H54 (cell line): ENCODE measurements around the gene RPP40.

Source experiments
- DNase-seq: peaks from one replicate; pipeline ENCODE4 v3.0.0; 2011; ENCODE audit warnings: low spot score, mixed read lengths; ENCODE audit not compliant: insufficient read length
- FAIRE-seq: peaks from 3 replicates; lab custom pipeline; 2011; peaks lifted over from hg19 to GRCh38; lab: Jason Lieb, UNC
- POLR2A ChIP-seq: IDR thresholded peaks from 2 replicates; pipeline ENCODE4 v1.6.1; 2011; ENCODE audit warnings: low read depth, mild to moderate bottlenecking, low read length

RPP40 gene

GRCh38 chr6:4970739-4971395, 33.0 kb downstream of the RPP40 start:
- DNase-seq, result no peak
- TF ChIP-seq POLR2A, result no peak
- no peak for FAIRE-seq

DNA sequence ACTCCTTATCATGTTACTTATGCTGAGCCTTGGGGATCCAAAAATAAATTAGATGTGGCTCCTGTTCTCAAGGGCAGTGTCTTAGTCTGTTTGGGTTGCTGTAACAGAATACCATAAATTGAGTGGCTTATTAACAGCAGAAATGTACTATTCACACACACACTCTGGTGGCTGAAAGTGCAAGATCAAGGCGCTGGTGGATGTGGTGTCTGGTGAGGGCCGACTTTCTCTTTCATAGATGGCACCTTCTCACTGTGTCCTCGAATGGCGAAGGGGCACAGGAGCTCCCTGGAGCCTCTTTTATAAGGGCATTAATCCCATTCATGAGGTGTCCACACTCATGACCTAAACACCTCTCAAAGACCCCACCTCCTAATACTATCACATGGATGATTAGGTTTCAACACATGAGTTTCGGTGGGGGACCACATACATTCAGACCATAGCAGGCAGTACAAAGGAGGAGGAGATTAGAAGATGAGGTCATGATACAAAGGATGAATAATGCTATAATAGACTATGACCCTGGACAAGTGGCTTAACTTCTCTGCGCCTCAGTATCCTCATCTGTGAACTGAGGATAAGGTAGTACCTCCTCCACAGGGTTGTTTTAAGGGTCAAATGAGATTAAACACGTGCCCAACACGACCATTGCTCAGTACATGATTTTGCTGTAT, 34.1 kb downstream of the RPP40 start:
- no peak for FAIRE-seq
- no peak for TF ChIP-seq POLR2A
- DNase-seq, result no peak

- FAIRE-seq, result no peak
- TF ChIP-seq POLR2A, result no peak
- no peak for DNase-seq
These were observed 36.4 kb downstream of the RPP40 start for GRCh38 chr6:4967301-4968030.

DNA sequence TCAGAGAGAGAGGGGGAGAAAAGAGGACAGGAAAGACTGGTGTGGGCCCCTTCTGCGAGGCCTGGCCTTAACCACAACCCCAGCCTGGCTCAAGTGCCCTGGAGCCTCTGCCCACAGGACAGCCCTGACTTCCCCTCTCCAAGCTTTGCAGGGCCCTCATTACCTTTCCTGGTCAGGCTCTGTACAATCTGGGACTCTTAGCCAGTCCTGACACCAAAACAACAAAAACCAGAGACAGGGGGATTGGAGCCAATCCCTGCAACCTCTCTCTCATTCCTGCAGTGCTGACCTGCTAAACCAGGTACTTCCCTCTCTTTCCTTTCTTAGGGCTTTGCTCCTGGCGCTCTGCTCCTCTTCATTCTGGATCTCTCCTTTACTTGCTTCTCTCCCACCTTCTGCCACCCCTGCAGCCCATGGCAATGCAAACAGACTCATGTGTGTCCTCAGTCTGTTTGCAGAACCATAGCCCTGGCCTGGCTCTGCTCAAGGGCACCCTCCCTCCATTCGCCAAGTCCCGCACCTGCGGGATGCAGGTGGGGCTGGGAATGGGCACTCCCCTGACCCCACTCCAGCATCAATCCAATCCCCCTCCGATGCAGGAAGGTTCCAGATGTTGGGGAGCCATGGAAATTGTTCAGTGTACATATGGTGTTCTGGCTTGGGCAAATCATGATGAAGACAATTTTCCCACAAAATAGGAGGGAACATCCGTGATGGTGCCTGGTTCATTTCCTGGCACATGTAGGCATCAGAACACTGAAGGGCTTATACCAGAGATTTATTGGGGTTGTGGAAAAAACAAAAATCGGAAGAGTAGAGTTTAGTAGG, 38.1 kb downstream of the RPP40 start:
- no peak for TF ChIP-seq POLR2A
- DNase-seq (no peak), FAIRE-seq (no peak)

DNA sequence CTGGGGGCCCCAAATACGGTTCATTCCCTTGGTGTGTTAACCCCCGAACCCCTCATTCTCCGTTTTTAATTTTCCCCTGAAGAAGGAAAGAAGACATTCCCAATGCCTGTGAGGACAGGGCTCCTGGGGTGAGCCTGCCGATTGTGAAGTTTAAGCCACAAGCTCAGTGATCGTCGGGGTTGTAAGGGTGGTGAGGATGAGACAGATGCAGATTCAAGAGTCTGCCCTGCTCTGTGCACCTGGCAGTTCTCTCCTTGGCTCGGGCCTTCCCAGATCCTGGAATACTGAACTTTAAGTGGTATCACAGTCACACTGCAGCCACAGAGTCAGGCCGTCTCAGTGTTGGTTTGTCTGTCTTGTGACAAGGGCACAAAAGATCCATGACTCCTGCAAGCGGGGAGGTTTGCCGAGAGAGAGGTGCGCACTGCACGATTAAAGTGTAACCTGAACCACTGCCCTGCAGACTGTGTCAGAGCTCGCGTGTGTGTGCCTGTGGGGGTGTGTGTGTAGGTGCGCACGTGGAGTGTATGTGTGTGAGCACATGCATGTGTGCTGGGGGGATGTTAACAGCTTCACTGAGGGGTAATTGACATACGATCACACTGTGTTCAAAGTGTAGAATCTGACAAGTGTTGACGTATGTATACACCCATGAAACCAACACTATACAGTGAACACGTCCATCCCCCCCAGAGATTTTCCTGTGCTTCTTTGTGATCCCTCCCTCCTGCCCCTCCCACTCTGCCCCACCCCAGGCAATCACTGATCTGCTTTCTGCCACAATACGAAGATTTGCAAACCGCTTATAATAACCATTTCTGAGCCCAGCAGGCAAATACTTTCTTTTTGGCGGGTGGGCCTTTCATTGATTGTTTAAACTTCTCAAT, 38.9 kb downstream of the RPP40 start:
- no peak for DNase-seq
- no peak for FAIRE-seq
- no peak for TF ChIP-seq POLR2A

GRCh38 chr6:4962905-4963304, 40.9 kb downstream of the RPP40 start:
- no peak for DNase-seq
- TF ChIP-seq POLR2A, result no peak
- no peak for FAIRE-seq

- DNase-seq, result no peak
- no peak for FAIRE-seq
- no peak for TF ChIP-seq POLR2A
These were observed 42.3 kb downstream of the RPP40 start for GRCh38 chr6:4961322-4962168.

DNA sequence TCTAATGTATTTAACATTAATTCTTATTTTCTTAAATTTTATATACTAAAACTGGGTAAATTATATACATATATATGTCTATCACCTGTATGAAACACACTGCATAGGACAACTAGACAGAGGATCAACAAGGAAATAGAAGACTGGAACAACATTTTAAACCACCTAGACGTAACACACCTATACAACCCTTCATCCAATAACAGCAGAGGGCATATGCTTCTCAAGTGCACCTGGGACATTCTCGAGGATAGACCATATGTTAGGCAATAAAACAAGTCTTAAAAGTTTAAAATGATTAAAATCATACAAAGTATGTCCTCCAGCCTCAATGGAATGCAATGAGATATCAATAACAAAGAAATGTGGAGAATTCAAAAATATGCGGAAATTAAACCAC, 45.2 kb downstream of the RPP40 start:
- TF ChIP-seq POLR2A, result no peak
- DNase-seq, result no peak
- FAIRE-seq, result no peak

DNA sequence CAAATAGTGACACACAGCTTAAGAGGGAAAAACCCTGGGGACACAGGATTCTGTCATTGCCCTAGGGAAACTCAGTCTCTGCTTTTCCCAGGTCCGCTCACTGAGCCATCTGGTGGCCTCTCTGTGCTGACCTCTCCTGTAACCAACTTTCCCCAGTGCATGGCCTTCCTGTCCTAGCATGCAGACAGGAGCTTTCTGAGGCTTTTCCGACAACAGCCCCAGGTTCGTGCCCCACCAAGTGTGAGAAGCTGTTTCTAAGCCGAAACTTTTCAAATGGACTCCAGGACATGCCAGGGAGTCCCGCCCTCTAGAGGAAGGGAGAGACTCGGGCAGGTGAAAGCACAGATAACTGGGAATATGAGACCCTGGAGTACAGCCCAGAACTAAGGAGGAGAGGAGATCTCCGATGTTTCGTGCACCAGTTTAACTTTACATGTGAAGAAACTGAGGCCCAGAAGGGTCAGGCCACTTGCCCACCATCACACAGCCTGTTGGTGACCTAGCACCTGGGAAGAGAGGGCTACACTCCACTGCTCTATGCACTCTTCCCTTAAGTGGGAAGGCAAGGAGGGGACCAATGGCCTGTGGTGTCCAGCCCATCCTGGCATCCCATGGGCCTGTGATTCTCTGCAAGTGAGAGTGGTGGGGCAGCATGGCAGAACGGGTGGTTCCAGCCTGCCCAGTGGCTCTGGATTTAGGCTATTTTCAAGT, 46.2 kb downstream of the RPP40 start:
- TF ChIP-seq POLR2A, result no peak
- no peak for DNase-seq
- FAIRE-seq, result no peak

- TF ChIP-seq POLR2A, result no peak
- FAIRE-seq (no peak), DNase-seq (no peak)
These were observed 47.2 kb downstream of the RPP40 start for GRCh38 chr6:4956625-4957024.

- DNase-seq, result no peak
- no peak for TF ChIP-seq POLR2A
- FAIRE-seq, result no peak
These were observed 50.4 kb downstream of the RPP40 start for GRCh38 chr6:4953440-4953839.
